Epidermal melanocyte (primary cell): ENCODE results near the gene PNPLA8.
"Not testable (repeated sequence)": the region's sequence is repeated elsewhere in the genome, so short reads cannot be mapped to it uniquely, and the experiment has no call there.

ENCODE experiments used
- DNase-seq: peaks from one replicate; pipeline ENCODE4 v3.0.0; 2011; ENCODE audit warnings: low spot score; ENCODE audit not compliant: insufficient read length

The PNPLA8 gene

DNA sequence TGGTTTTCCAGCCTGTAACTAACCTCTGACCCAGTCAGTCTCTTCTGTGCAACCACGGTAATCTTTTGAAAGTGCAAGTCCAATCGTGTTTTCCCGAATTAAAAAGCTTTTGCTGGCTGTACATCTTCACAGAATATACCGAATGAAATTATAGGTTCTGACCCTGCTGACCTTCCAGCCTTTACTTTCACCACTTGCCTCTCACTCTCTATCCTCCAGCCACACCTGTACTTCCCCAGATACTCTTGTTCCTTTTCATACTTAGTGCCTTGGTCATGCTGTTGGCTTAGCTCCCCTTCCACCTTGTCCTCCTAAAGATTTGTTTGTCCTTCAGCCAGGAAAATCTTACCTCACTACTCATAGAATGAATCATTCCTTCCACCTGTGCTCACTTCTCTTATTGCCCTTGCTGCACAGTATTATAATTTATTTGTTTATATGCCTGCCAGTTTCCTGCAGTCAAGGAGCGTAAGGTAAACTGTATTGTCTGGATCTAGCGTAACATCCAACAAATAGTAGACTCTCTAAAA, 2.3 kb upstream of the PNPLA8 start:
- no peak for DNase-seq

DNA sequence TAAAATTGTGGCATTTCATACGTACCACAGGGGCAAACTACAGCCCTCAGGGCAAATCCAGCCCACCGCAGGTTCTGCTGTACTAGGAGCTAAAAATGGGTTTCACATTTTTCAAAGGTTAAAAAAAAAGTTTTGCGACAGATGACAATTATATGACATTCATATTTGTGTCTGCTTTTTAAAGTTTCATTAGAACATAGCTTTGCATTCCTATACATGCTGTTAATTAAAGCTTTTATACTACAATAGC, 758 bp upstream of the PNPLA8 start:
- no peak for DNase-seq

DNA sequence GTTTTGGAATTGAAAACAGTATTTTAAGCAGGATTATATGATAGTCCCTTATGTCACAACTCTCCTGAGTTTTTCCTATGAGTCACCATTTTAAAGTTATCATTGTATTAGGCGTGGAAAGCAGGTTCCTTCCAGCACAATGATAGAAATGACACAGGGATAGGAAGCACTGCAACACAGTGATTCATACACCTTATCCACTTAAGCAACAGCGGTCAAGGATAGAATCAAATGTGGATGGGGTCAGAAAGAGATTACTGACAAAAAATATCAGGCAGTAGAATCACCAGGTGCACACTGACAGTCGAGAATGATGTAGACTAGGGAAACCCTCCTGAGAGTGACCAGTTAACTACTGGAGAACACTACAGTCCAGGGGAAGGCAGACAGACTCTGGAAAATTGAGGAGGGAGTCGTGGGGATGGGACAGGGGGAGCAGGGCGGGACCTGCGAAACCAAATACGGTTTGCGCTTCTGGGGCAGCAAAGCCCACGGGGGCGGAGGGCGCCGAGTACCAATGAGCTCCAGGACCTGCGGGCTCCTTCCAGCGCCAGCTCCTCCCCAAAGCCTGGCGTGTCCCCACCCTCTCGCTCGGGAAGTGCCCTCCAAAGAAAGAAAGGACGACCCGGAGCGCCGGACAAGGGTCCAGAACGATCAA, 479 bp downstream of the PNPLA8 start:
- DNase-seq, result peak; percentile 48

GRCh38 chr7:108522780-108523179, 3.2 kb downstream of the PNPLA8 start:
- no peak for DNase-seq

DNA sequence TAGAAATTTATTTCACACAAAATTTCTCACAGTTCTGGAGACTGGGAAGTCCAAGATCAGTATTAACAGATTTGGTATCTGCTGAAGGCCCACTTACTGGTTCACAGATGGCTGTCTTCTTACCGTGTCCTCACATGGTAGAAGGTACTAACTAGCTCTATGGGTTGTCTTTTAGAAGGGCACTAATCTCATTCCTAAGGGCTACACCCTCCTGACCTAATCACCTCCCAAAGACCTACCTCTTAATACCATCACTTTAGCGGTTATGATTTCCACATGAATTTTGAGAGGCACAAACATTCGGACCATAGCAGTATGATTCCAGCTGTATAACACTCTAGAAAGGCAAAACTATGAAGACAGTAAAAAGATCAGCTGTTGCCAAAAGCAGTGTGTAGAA, 8.0 kb downstream of the PNPLA8 start:
- DNase-seq, result no peak

DNA sequence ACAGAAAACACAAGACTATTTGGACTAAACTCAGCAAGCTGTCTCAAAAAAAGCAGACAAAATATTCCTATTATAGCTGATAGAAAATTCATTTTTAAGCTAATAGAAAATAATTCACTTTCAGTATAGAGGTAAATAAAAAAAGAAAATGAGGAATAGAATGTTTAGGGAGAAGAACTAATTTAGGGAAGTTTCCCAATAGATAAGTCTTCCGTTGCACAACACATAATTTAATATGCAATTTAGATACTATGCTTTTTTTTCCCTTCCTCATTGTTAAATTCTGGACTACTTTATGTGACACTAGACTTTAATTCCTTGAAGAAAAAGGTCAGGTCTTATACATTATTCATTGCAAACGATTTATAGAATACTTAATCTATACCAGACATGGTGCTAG, 10.3 kb downstream of the PNPLA8 start:
- no peak for DNase-seq

DNA sequence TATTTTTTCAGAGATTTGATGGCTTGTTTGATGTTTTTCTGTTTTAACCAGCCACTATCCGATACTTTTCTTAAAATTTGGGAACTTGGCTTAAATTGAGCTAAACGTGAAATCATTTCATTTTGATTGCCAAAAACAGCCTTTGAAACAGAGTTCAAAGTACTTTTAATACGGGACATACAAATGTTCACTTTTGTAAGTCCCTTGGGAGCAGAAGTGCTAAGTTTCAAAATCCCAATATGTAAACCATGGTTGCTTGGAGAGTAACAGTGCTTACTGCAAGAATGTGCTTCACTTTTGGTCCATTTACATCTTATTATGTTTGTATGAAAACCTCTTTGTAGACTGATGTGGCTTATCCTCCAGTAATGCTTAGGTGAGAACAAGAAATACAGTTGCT, 10.9 kb downstream of the PNPLA8 start:
- DNase-seq, result no peak

- no peak for DNase-seq
Measured at GRCh38 chr7:108511939-108512338, 14.0 kb downstream of the PNPLA8 start.

- DNase-seq, result not testable (repeated sequence)
Measured at GRCh38 chr7:108504576-108504975, 21.4 kb downstream of the PNPLA8 start.

DNA sequence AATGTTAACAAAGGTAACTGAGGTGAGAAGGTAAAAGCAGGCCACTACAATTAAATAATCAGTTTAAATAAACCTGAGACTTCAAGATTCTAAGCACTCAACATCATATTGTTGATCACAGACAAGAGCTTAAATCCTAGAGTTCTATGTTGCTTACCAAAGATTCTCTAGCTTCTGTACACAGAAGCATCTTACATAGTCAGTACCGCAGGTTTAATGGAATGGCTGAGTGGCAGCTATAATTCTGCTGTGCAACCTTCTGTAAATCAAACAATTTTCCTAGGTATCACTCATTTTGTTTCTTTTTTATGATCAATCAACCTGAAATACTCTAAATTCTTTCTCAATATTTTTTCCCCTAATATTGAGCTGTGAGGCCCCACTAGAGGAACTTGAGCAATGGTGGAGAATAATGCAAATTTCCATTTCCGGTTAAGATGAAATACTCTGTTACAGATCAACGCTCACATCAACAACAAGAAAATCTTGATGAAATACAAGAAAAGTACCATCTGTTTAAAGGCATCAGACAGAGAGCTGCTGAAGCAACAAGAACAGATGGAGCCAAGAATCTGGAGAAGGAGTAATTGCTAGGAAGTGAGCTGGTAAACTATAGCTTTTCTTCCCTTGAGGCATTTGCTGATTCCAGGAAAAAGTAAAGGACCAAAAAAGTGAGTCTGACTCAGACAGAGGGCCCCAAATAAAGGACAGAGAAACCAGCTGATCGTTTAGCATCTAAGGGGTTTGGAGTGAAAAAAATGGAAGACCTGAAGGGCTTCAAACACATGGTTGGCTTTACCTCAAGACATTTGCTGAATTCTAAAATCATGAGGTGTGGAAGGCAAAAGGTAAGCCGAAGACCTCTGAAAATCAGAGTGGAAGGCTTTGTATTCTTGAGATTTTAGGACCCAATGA, 22.6 kb downstream of the PNPLA8 start:
- DNase-seq, result peak; percentile 37

DNA sequence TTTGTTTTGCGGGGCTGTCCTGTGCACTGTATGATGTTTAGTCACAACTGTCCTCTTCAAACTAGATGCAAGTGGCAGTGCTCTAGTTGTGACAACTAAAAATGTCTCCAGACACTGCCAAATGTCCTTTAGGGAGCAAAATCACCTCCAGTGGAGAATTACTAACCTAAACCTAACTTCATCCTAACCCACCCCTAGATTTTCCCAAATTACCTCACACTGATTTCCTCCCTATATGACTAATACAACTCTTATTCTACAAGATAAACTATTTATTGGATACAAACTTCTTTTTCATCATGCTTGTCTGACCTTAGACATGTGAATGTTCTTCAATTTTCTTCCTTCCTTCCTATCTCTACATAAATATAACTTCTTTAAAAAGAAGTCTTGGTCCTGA, 26.4 kb downstream of the PNPLA8 start:
- no peak for DNase-seq

GRCh38 chr7:108498481-108498880, 27.5 kb downstream of the PNPLA8 start:
- DNase-seq, result no peak

GRCh38 chr7:108497082-108497725, 28.7 kb downstream of the PNPLA8 start:
- peak; percentile 71 for DNase-seq

DNA sequence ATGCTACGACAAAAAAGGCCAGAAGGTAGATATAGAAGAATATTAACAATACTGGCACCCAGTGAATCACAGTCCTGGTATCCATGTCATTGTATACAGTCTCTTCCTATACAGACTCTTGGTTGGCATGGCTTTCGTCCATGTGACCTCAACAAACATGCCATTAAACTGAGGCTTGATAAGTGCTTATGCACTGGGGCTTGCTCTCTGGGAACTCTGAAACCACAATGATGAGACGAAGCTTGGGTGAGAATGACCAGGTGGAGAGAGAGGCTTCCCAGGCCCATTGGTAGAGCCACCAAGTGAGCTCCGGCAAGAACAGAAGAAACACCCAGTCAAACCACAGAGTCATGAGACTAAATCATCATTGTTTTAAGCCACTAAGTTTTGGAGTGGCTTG, 33.2 kb downstream of the PNPLA8 start:
- DNase-seq, result no peak

- DNase-seq, result no peak
Measured at GRCh38 chr7:108488768-108489538, 37.0 kb downstream of the PNPLA8 start.

DNA sequence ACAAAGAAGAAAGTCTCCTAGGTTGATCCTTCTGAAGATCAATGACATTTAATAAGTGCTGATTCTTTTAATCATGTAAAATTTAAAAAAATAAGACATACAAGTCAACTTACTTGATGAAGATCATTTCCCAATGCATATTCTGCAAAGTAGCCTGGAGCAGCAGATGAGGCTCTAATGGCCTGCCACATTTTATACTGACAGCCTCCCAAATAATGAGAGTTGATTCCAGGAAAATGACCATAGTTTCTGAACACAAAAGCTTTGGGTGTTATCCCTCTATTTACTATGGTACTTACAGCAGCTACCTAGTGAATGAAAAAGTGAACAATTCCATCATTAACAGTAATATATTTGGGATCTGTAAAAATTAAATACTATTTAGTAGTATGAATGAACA, 38.3 kb downstream of the PNPLA8 start:
- no peak for DNase-seq

GRCh38 chr7:108486291-108486966, 39.5 kb downstream of the PNPLA8 start:
- no peak for DNase-seq

DNA sequence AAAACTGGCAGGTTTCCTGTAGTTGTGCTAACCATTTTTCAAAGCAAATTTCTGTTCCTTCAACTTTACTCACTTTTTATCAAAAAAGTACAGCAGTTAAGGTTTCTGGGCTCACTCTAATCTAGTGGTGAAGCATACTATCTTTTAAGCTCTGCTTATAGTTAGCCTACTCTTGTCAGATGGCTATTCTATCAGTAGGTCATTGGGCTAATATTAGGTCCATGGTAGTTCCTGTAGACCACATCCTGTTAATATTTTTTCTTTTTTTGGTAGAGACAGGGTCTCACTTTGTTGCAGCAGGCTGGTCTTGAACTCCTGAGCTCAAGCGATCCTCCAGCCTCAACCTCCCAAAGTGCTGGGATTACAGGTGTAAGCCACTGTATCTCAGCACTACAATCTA, 41.8 kb downstream of the PNPLA8 start:
- DNase-seq, result no peak

DNA sequence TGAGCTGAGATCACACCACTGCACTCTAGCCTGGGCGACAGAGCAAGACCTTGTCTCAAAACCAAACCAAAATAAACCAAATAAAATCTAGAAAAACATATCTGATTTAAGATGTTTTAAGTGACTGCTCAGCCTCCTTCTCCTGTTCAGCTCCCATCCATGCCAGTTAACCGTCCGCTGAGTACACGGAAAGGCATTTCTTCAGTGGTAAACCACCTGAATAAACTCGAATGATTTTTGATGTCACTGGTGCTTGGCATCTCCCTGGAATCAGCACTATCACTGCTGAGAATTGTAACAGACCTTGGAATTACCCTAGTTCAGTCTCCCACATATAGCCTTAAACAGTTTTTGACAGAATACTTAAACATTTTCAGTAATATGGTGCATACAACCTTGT, 45.6 kb downstream of the PNPLA8 start:
- no peak for DNase-seq

- no peak for DNase-seq
Measured at GRCh38 chr7:108479751-108480150, 46.2 kb downstream of the PNPLA8 start.

DNA sequence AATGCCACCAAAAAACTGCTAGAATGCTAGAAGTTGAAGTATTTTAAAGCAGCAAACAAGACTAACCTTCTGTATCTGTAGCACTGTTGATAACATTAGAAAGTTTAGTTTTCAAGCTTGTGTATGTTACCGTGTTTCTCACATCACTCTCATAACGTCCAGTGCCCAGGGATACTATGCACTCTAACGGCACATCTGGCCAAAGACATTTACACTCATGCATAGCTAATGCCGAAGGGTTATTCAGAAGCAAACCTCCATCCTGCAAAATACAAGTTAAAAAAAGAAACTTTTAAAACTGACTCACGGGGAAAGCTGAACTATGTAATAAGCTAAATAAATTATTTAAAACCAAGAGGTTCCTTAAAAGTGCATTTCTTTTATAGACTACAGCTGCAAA, 46.8 kb downstream of the PNPLA8 start:
- DNase-seq, result no peak
